Activated CD4-positive, alpha-beta T cell treated with anti-CD3 and anti-CD28 coated beads for 24 hours (primary cell): ENCODE data around the gene NAB2.

Experiments used
- DNase-seq, 2 donors: peaks; one replicate each; pipeline ENCODE4 v3.0.0-alpha.2; 2020; ENCODE audit warnings: low read depth in 2 of 2

NAB2 gene

DNA sequence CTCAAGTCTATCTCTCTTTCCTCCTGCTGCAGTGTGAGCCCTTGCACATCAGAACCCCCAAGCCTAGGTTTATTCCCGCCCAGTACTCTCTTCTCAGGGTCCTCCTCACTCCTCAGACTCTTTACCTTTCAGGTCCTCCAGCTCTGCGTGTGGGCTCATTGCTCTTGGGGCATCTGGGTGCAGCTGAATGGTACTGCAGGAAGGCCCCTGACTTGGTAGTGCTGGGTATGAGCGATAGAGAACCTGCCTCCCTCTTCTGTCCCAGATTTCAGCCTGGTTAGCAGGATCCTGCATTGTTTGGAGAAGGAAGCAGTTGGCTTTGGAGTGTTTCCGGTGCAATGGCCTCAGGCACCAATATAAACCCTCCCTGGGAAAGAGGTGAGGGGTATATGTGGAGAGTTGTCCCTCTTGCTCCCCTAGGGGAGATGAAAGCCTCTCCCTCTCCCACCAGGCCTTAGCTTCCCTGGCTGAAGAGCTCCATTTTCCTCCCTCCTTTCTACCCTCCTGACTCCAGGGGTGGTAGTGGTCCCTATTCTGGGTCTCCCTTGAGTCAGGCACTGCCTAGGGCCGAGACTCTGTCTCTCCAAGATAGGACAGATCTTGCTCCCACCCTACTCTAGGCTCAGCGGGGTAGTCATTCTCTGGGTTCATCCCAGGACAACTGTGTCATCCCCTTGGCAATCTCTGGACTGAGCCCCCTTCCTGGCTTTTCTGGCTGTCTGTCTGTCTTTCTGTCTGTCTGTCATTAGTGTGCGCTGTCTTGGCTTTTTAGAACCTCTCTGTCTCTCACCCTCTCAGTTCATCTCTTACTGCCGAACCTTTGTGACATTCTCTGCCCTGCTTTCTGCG lies 43.2 kb downstream of the NAB2 start:
- DNase-seq, result no peak

DNA sequence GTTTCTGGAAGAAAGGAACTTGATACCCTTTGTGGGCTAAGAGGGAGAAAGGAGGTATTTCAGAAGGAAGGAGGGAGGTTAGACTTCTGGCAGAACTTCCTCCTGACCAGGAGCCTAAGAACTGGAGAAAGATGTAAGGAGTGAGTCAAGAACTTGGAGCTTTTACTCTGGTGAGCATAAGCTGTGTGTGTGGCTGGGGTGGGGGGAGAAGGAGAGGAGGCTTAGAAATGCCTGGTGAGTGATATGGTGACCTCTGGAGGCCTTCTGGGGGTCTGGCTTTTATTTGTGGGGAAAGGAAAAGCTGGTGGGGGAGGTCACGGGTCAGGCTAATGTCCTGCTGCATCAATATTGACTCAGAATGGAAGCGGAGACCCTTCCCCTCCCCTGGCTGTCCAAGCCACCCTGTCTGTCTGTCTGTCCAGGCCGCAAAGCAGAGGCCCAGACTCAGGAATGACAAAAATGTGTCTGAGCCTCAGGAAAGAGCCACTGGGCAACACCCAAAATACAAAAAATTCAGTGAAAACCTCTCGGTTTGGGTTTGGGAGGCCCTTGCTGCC lies 44.2 kb downstream of the NAB2 start:
- no peak for DNase-seq

DNA sequence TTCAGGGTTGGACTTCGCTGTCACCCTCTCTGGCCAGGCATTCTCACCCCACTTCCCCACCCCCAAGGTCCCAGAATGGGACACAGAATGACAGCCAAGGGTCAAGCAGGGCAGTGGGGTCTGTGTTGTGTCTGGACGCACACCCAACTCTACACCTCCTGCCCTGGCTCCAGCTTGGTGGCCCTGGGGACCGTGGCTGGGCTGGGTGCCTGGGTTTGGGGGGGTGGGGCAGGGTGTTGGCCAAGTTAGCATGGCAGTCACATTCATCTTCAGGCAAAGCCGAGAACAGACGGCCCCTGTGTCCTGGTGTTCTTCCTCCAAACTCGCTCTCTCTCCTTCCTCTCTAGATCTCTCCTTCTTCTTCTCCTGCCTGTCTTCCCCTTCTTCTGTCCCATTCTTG lies 45.0 kb downstream of the NAB2 start:
- DNase-seq, result no peak

DNA sequence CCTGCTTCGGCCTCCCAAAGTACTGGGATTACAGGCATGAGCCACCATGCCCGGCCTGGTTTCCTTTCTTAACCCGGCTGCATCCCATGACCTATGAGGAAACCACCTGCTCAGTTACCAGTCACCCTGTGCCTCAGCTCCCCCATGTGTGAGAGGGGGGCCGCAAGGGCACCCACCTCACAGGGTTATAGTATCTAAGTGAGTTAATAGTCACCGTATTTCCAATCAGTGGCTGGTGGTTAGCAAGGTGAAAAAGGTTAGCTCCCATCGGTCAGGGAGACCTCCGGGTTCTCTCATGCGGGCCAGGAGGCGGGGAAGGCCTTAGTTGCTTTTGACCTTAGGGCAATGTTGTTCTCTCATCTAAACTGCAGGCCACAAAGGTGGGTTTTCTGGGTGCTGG lies 46.0 kb downstream of the NAB2 start:
- DNase-seq, result no peak

DNA sequence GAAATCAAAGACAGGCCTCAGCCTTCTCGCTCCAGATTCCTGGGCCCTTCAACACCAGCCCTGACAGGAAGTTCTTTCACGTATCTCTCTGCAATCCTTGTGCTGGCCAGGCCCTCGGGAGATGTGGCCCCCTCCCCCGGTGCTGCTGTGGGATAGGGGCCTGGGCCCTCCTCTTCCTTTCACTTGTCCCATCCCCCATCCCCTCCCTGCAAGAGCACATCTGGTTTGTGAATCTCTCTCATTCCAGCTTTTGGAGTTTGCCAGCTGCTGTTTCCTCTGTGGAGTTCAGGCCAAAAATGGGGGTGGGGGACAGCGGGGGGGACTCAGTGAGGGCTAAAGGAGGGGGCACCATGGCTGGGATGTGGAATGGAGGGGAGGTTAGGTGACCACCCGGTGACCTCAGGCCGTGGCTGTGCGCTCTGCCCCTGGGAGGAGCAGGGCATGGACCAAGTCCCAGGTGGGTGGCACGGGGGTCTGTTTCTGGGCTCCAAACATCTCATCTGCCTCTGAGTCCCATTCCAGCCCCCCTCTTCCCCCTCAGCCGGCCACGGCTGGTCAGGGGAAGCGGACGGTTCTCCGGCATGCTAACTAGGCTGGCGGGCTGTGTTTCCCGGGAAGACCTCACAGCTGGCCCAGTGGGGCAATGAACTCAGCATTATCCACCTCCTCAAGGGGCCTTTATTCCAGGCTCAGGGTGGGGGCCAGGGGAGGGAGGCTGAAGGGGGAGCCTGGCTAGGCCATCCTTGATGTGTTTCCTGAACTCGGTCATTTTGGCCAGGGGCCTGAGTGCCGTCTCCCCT lies 46.8 kb downstream of the NAB2 start:
- DNase-seq, result no peak

DNA sequence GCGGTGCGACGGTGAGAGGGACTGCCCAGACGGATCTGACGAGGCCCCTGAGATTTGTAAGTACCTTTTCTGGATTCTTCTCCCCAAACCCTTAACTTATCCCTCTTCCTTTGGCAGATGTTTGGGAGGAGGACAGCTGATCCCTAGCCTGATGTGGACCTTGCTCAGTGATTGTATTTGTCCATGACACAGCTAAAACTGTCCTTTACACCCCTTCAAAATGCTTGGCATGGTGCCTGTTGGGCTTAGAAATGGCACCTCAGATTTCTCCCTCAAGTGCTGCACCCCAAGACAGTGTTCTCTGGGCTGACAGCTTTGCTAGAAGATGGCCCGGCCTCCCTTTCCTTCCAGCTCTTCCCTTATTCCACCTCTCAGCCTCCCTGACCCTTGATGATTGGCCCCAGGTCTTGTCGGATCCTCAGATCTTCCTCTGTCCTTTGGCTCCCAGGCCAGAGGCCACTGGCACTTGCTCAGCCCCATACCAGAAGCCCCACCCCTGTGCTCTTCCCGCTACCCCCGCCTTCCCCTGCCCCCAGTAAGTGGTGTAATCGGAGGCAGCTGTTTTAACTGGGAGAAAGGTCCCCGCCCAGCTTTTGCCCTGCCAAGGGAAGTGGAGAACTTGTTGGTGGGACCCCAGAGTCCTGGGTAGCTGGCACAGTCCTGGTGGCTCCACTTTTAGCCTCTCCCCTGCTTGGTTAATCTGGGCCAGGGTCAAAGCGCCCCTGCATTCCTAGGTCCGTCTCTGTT lies 49.8 kb downstream of the NAB2 start:
- no peak for DNase-seq

DNA sequence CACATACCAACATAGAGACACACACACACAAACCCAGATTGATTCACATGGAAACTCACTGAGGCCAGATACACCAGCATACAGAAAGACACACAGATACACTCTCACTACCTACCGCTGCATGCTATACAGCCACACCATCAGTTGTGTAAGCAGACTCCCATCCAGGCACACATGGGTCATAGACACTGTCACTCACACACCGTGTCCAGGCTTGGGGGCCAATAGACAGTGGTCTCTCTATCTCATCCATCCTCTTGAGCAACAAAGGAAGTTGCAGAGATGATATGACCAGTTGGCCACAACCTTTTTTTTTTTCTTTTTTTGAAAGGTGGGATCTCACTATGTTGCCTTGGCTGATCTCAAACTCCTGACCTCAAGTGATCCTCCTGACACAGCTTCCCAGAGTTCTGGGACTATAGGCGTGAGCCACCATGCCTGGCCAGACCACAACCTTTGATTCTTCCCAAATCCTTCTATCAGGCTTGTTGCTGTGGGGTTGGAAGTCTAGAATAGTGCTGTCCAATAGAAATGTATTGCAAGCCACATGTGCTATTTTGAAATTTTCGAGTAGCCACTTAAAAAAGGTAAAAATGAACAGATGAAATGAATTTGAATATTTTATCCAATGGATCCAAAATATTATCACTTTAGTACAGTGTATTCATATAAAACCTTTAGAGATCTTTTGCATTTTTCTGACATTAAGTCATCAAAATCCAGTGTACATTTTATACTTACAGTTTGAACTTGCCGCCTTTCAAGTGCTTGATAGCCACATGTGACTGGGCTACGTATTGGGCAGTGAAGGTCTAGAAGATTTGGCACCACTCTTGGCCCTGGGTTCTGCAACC lies 51.1 kb downstream of the NAB2 start:
- DNase-seq, result no peak

DNA sequence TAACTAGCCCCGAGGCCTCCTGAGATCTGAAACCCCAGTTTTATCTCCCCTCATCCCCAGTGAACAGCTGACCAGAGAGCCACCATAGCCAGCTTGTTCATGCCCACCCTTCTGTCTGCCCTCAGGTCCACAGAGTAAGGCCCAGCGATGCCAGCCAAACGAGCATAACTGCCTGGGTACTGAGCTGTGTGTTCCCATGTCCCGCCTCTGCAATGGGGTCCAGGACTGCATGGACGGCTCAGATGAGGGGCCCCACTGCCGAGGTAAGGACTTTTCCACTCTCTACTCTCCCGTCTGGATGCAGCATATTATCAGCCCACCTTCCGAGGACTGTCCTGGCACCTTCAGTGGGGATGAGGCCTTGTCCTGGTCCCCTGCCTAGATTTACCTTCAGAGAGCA lies 52.3 kb downstream of the NAB2 start:
- DNase-seq, result no peak

DNA sequence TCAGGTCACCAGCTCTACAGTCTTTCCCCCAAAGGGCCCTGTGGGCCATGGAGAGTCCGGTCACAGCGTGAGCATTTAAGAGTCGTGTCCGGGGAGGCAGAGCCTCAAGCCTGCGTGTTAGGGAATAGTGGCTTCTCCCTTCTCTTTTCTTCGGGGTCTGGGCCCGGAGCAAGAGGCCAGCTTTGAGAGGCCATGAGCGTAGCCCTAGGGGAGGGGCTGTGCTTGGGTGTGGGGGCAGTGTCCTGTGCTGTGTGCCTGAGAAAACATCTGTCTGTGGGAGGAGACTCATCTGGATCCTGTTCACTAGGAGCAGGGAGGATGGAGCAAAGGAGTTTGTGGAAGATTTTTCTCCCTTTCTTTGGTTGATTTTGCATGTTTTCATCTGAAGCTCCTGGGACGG lies 53.2 kb downstream of the NAB2 start:
- DNase-seq, result no peak

DNA sequence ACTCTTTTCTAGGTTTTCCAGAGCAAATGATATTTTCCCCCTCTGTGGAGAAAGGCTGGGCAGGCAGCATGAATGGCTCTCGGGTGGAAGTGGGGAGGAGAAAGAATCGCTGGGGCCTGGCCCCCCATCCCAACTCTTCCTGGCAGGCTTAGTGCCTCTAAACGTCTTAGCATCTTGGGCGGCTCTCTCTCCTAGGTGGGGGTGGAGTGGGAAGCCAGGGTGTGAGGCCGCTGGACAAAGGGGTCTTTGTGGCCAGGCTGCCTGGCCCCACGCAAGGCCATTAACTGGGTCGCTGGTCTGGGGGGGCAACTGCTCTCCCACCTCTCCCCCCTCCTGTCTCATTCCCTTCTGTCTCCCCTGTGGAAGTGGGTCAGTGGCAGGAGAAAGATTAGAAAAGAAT lies 53.8 kb downstream of the NAB2 start:
- no peak for DNase-seq

DNA sequence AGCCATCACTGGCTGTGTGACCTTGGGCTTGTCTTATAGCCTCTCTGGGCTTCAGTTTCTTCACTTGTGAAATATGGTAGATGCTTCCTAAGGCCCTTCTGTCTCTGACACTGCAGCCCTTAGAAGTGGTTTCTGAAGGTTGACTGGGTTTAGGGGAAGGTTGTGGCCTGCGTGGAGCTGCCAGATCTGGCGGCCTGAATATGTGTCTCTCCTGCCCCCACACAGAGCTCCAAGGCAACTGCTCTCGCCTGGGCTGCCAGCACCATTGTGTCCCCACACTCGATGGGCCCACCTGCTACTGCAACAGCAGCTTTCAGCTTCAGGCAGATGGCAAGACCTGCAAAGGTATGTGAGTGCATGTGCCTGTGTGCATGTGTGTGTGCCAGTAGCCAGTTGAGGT lies 54.5 kb downstream of the NAB2 start:
- DNase-seq, result no peak
